Measurements from ENCODE around the gene AP4E1. TPM values are rescaled to one million over a fixed set of nuclear protein-coding genes. Genes with fewer than 3 reads are reported as not detected.
"Not testable (repeated sequence)": the region's sequence is repeated elsewhere in the genome, so short reads cannot be mapped to it uniquely, and the experiment has no call there.

AP4E1 gene
- total RNA-seq, 1 experiment from 2014 or later = 4.4 TPM

- DNase-seq (ENCODE audit: low spot score) = no peak
These were observed 36.2 kb downstream of the AP4E1 start for GRCh38 chr15:50944672-50945071.

GRCh38 chr15:50945725-50946124, 37.2 kb downstream of the AP4E1 start:
- peak; percentile 46 for DNase-seq (ENCODE audit: low spot score)

- DNase-seq (ENCODE audit: low spot score) = not testable (repeated sequence)
These were observed 42.3 kb downstream of the AP4E1 start for GRCh38 chr15:50950745-50951144.

DNA sequence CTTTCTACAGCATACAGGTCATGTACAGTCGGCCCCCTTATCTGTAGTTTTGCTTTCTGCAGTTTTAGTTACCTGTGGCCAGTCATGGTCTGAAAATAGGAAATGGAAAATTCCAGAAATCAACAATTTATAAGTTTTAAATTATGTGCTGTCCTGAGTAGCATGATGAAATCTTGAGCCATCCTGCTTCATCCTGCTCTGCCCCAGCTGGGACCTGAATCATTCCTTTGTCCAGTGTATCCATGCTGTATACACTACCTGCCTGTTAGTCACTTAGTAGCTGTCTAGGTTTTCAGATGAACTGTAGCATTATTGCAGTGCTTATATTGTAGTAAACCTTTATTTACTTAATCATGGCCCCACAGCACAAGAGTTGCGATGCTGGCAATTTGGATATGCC, 44.8 kb downstream of the AP4E1 start:
- DNase-seq (ENCODE audit: low spot score) = no peak

DNA sequence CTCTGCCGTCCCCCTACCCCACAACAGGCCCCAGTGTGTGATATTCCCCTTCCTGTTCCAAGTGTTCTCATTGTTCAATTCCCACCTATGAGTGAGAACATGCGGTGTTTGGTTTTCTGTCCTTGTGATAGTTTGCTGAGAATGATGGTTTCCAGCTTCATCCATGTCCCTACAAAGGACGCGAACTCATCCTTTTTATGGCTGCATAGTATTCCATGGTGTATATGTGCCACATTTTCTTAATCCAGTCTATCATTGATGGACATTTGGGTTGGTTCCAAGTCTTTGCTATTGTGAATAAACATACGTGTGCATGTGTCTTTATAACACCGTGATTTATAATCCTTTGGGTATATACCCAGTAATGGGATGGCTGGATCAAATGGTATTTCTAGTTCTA, 46.4 kb downstream of the AP4E1 start:
- DNase-seq (ENCODE audit: low spot score) = not testable (repeated sequence)

GRCh38 chr15:50959717-50960116, 51.2 kb downstream of the AP4E1 start:
- no peak for DNase-seq (ENCODE audit: low spot score)

- peak; percentile 7 for DNase-seq (ENCODE audit: low spot score)
These were observed 55.6 kb downstream of the AP4E1 start for GRCh38 chr15:50964075-50964474.

GRCh38 chr15:50968353-50968752, 59.9 kb downstream of the AP4E1 start:
- no peak for DNase-seq (ENCODE audit: low spot score)

- DNase-seq (ENCODE audit: low spot score) = no peak
These were observed 62.0 kb downstream of the AP4E1 start for GRCh38 chr15:50970524-50970923.

DNA sequence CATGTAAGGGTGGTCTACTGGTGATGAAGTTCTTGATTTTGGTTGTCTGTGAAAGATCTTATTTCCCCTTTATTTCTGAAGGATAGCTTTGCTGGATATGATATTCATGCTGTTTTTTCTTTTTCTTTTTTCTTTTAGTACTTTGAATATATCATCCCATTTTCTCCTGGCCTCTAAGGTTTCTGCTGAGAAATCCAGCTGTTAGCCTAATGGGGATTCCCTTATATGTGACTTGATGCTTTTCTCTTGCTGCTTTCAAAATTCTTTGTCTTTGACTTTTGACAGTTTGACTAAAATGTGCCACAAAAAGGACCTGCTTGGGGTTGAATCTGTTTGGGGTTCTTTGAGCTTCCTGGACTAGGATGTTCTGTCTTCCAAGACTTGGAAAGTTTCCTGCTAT, 62.6 kb downstream of the AP4E1 start:
- no peak for DNase-seq (ENCODE audit: low spot score)

GRCh38 chr15:50971542-50971941, 63.1 kb downstream of the AP4E1 start:
- no peak for DNase-seq (ENCODE audit: low spot score)

DNA sequence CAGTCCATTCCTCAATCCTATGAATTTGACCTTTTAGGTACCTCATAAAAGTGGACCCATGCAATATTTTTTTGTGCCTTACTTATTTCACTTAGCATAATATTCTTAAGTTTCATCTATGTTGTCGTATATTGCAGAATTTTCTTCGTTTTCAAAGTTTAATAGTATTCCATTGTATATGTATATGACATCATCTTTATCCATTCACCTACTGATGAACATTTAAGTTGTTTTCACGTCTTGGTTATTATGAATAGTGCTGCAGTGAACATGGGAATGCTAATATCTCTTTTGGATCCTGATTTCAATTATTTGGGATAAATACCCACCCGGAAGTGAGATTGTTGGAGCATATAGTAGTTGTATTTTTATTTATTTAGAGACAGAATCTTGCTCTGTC, 65.1 kb downstream of the AP4E1 start:
- DNase-seq (ENCODE audit: low spot score) = no peak

DNA sequence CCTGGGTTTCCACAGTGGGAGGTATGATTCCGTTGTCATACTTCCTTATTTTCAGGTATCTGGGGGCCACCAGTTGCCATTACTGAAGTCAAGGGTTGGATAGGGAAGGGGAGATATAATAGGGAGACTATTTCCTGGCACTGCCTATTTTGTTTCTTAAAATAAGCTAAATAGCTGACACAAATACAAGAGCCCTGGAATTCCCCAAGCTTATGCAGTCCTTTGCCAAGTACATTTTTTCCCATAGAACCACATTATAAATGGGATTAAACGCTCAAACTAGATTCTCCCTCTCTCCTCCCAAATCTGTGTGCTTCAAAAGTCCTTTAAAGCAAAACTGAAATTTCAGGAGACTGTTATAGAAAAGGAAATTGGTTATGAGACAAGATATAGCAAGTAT, 68.7 kb downstream of the AP4E1 start:
- no peak for DNase-seq (ENCODE audit: low spot score)

DNA sequence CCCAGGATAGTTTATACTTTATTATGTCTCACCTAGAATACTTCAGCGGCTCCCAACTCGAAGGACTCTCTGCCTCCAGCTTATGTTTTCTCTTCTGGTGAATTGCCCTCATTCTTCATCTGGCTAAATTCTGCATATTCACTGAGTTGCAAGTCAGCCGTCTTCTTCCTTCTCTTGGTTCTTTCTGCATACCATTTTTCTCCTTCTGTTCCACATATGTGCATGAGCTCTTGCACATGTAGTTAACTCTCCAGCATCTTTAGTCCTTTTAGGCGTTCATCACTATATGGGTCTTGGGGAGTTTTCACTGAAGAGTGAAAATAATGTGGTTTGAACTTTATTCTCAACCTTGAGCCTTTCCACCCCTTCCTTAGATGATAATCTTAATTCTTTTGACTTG, 70.1 kb downstream of the AP4E1 start:
- no peak for DNase-seq (ENCODE audit: low spot score)

DNA sequence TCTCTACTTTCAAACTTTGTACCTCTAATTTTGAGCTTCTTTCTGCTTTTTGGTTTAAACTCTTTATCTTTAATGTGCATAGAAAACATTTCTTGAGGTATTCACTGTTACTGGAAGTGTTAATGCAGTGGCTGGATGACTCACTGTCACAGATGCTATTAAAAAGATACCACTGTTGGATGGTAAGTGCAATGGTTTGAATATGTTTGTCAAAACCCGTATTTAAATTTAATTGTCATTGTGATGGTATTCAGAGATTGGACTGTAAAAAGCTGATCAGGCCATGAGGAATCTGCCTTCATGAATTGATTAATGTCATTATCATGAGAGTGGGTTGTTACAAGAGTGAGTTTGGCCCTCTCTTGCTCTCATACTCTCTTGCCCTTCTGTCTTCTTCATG, 70.6 kb downstream of the AP4E1 start:
- no peak for DNase-seq (ENCODE audit: low spot score)

GRCh38 chr15:50993598-50993997, 85.1 kb downstream of the AP4E1 start:
- no peak for DNase-seq (ENCODE audit: low spot score)

GRCh38 chr15:50996641-50997040, 88.2 kb downstream of the AP4E1 start:
- no peak for DNase-seq (ENCODE audit: low spot score)

DNA sequence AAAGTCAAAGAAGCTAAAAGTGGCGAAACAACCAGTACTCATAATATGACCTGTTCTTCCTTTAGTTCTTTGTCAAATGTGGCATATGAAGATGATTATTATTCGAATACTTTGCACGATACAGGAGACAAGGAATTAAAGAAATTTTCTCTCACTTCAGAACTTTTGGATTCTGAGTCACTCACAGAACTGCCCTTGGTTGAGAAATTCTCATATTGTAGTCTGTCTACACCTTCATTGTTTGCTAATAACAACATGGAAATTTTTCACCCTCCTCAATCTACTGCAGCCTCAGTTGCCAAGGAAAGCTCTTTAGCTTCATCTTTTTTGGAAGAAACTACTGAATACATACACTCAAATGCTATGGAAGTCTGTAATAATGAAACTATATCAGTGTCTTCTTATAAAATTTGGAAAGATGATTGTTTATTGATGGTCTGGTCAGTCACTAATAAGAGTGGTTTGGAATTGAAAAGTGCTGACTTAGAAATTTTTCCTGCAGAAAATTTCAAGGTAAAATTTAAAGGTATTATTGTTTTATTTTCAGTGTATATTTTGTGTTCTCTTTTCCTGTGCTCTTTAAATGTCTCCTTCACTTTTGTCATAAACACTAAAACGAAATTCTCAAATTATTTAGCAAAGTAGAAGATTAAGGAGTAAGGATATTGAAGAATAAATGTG, 89.0 kb downstream of the AP4E1 start:
- DNase-seq (ENCODE audit: low spot score) = no peak

DNA sequence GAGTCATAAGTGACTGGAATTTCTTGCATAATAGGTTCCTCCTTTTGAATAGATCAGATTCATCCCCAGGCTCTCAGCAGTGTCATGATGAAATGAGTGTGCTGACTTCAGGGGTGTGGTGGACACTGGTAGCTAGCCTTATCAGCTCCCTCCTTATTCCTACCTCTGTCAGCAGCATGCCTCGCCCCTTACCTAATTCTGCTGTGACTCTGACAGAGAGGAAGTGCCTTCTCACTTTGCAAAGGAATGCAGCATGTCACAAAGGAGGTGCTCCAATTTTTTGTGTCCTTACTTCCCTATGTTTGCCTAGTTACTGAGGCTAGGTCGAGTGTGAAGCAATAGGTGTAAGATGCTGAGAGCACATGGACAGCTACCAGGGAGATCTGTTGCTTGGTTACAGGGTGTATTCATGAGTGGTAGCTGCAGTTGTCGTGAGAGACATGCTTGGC, 95.6 kb downstream of the AP4E1 start:
- no peak for DNase-seq (ENCODE audit: low spot score)

DNA sequence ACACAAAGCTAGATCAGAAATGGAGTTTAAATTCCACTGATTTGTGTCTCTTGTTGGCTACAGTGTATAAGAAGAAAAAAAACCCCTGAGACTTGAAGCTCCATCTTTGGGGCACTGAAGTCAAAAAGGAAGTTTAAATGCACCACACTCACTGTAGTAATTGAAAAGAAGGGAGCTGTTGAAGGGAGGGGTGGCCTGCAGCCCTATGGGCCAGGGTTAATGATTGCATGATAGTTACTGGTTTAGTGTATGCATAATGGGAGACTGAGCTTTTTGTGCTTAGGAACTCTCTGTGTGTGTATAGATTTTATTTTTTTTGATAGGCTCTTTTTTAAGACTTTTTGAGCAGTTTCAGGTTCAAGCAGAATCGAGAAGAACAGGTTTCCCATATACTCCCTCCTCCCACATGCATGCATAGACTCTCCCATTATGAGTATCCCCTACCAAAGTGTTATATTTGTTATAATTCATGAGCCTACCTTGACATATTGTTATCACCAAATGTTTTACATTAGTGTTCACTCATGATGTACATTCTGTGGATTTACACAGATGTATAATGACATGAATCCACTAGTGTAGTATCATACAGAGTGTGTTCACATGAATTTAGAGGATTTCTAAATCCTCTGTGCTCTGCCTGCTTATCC, 98.0 kb downstream of the AP4E1 start:
- no peak for DNase-seq (ENCODE audit: low spot score)

DNA sequence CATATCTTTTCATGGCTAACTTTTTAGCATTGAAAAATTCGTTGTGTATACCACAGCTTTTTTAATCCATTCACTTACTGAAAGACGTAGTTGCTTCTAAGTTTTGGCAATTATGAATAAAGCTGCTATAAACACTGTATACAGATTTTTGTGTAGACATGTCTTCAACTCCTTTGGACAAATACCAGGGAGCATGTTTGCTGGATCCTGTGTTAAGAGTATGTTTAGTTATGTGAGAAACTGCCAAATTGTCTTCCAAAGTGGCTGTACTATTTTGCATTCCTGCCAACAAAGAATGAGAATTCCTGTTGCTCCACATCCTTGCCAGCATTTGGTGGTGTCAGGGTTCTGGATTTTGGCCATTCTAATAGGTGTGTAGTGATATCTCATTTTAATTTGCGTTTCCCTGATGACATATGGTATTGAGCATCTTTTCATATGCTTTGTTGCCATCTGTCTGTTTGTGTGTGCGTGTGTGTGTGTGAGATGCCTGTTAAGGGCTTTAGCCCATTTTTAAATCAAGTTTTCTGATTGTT, 98.7 kb downstream of the AP4E1 start:
- DNase-seq (ENCODE audit: low spot score) = no peak

DNA sequence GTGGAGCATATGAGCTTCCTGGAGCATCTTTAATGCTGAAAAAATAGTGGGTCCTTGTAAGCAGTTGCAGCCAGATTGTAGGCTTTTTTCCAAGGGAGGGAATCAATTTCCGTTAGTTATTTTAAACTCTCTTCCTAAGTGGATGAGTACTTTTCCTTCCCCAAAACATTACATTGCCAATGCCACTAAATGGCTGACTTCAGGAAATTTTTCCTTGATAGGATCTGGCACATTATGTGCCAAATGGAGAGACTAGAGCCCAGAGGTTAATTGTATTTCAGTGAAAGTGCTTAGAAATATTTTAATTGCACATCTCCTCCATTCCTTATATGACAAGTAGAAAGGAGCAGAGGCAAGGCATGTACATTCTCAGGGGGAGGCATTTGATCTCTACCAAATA, 102.7 kb downstream of the AP4E1 start:
- DNase-seq (ENCODE audit: low spot score) = no peak

DNA sequence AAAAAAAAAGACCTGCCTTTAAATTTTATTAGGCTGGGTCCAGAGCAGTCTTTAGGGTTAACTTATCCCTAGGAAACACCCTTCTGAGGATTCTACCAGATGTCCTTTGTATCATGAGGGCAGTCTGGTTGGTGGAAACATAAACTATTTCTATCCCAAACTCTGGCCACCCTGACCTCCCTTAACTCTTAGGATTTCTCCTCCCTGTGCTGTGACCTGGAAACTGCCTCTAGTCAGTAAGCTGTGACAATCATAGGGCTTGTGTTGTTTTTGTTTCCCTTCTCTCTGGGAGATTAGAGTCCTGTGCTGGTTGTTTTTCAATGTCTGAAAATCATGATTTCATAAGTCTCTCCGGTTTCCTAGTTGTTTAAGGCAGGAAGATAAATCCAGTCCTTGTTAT, 108.1 kb downstream of the AP4E1 start:
- DNase-seq (ENCODE audit: low spot score) = no peak

Data from HT-29 (cell line).